MM.1S (cell line): ENCODE results near the gene DYNC1I1.

Source experiments
- CTCF ChIP-seq: fragments of 300-600 bp; sonication (generic); IDR thresholded peaks from 2 replicates; pipeline ENCODE4 v1.5.1; 2016; ENCODE audit warnings: antibody characterized with exemption, low read length, mixed read lengths
- EZH2 ChIP-seq: fragments of 300-600 bp; sonication (generic); optimal IDR thresholded peaks from 2 replicates; pipeline ENCODE3; 2017; ENCODE audit warnings: low read depth, mild to moderate bottlenecking, antibody characterized with exemption, low read length, mixed read lengths
- EZH2phosphoT487 ChIP-seq: fragments of 300-600 bp; sonication (generic); IDR thresholded peaks from 2 replicates; pipeline ENCODE4 v1.6.1; 2018; ENCODE audit warnings: antibody characterized with exemption, low read length

GRCh38 chr7:96016056-96016586 is 243.8 kb downstream of the DYNC1I1 start:
- TF ChIP-seq CTCF (no peak), EZH2 (no peak), EZH2phosphoT487 (no peak)
